Fibroblast of the aortic adventitia (primary cell): Measurements from ENCODE around the gene DLX3. TPM values are rescaled to one million over a fixed set of nuclear protein-coding genes. Genes with fewer than 3 reads are reported as not detected.

ENCODE experiments used
- DNase-seq: peaks from one replicate; pipeline ENCODE4 v3.0.0-alpha.2; 2010; ENCODE audit warnings: low read depth
- H3K4me3 ChIP-seq: 2 replicates; pipeline ENCODE4 v1.5.1; 2011; ENCODE audit warnings: low read depth, mild to moderate bottlenecking, control low read depth, low read length, moderate library complexity
- total RNA-seq: library from RNA; depleted of rRNA; stranded (reverse); fragments of >200 nt; gene quantifications from 2 replicates; pipeline ENCODE4 v1.2.3, GENCODE V29; 2012; ENCODE audit warnings: low replicate concordance
- TF ChIP-seq, protein P1 (sequence below): IDR thresholded peaks from 2 replicates; pipeline ENCODE4 v1.5.1; 2011; ENCODE audit warnings: mild to moderate bottlenecking, low read length, control low read depth, inconsistent platforms; ENCODE audit not compliant: insufficient read depth

DLX3 gene
- total RNA-seq, 1 donor = not detected

DNA sequence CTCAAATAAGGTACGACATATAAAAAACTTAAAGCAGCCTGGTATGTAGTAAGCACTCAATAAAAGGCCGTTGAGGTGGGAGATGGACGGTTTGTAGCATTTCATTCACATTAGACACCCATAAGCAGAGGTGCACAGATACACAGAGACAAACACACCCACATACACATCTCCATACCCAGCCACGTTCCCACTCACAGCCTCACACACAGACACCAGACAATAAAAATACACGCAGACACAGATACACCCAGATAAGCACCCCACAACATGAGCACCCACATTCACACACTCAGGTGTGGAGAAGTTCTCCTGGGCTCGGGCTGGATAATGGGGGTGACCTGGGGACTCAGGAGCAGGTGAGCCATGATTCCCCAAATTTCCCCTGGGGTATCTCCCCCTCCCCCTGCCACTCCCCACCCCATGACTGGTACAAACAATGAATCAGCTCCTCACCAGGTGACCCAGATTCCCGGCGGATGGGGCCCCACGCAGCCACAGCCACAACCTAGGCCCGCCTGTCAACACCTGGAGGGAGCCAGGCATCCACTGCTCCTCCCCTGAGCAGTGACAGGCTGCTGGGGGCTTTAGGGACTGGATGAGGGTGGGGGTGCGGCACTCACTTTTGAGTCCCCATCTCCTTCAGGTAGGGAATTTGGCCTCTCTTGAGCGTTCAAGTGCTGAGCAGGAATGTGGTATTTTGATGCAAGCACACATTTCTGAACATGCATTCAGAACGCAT, 2.7 kb downstream of the DLX3 start:
- TF ChIP-seq, protein P1, sequence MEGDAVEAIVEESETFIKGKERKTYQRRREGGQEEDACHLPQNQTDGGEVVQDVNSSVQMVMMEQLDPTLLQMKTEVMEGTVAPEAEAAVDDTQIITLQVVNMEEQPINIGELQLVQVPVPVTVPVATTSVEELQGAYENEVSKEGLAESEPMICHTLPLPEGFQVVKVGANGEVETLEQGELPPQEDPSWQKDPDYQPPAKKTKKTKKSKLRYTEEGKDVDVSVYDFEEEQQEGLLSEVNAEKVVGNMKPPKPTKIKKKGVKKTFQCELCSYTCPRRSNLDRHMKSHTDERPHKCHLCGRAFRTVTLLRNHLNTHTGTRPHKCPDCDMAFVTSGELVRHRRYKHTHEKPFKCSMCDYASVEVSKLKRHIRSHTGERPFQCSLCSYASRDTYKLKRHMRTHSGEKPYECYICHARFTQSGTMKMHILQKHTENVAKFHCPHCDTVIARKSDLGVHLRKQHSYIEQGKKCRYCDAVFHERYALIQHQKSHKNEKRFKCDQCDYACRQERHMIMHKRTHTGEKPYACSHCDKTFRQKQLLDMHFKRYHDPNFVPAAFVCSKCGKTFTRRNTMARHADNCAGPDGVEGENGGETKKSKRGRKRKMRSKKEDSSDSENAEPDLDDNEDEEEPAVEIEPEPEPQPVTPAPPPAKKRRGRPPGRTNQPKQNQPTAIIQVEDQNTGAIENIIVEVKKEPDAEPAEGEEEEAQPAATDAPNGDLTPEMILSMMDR = no peak

DNA sequence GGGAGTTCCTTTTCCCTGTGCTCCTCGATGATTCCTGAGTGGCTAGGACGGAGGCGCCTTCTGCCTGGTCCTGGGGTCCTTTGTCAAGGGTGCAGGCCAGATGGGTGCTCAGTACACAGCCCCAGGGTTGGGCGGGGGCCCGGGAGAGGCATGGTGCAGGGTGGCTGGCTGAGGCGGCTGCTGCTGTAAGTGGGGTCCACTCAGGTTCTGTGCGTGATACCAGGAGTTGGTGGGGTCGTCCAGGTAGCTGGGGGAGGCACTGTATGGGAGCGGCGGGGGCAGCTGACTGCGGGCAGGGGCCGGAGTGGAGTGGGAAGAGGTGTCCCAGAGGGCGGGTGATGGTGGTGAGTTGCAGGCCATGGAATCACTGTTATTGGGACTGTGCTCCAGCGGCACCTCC, 3.6 kb downstream of the DLX3 start:
- DNase-seq = no peak
- TF ChIP-seq, protein P1 = no peak
- no peak overlapping the region for H3K4me3 ChIP-seq

More for the DNA sequence above, 2.7 kb downstream of the DLX3 start:
- H3K4me3 ChIP-seq = no peak overlapping the region
- no peak for DNase-seq

GRCh38 chr17:49990921-49991320, 4.1 kb downstream of the DLX3 start:
- TF ChIP-seq, protein P1 = no peak
- no peak overlapping the region for H3K4me3 ChIP-seq
- no peak for DNase-seq

- TF ChIP-seq, protein P1 = no peak
Observed at GRCh38 chr17:49990331-49990730, 4.7 kb downstream of the DLX3 start.

GRCh38 chr17:49989518-49989880, 5.5 kb downstream of the DLX3 start:
- TF ChIP-seq, protein P1 = no peak
- H3K4me3 ChIP-seq = no peak overlapping the region
- DNase-seq = no peak

More at GRCh38 chr17:49990331-49990730, 4.7 kb downstream of the DLX3 start:
- H3K4me3 ChIP-seq = no peak overlapping the region
- no peak for DNase-seq

GRCh38 chr17:49987681-49988441, 7.2 kb downstream of the DLX3 start:
- DNase-seq = peak; percentile 26

More at GRCh38 chr17:49987681-49988441, 7.2 kb downstream of the DLX3 start:
- H3K4me3 ChIP-seq = no peak overlapping the region
- TF ChIP-seq, protein P1 = no peak
